Measurements from ENCODE around the gene ZNF275.
"Not testable (repeated sequence)": the region's sequence is repeated elsewhere in the genome, so short reads cannot be mapped to it uniquely, and the experiment has no call there.

The ZNF275 gene

DNA sequence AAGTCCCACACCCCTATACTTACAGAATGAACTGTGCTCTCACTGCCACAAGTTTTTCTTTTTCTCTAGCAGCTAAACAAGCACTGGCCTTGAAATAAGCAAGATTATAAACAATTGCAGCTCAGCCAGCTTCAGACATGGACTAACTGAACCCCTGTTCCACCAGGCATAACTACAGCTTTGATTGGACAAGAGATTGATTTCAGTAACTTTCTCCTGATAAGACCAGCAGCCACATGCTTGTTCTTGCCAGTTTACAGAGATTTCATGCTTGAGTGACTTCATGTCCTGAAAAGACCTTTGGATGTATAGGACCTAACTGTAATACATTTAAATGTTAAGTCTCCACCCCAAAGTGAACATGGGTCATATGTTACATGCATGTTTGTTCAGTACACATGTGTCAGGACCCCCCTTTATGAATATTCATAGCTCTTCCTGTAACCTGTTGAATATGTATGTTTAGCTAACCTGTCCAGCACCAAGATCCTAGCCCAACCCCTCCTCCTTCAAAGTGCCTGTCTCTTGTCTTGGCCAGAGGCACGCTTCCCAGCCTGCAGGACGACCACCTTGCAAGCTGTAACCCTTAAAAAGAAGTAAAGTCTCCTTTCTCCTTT, 27.9 kb downstream of the ZNF275 start:
- DNase-seq (ENCODE audit: low read depth) = no peak

DNA sequence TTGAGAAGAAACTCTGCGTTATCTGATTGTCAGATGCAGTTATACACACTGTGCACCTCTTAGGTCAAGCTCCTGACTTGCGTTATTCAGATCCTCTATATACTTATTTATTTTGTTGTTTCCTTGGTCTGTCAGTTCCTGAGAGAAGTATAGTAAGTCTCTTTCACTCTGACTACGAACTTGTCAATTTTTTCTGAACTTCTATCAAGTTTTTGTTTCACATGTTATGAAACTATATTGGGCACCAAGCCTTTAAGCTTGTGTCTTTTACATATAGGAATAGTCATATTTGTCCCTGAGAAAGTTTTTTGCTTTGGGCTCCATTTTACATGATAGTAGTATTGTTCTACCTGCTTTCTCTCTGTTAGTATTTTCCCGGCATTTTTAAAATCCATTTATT, 31.7 kb downstream of the ZNF275 start:
- DNase-seq (ENCODE audit: low read depth) = no peak

DNA sequence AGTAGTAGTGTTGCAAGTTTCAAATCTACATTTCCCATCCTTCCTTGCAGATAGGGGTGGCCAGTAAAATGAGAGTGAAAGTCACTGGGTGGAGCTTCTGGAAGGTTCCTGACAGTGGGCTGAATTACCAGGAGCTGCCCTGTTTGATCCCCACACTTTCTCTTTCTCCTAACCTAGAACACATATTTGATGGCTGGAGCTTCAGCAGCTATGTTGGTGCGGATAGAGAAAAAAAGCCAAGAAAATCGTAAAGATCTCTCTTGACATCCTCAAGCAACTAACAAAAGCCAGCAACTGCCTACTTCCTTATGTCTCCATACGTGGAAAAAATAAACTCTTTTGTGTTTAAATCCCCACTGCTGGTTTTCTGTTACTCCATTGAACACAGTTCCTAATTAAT, 32.2 kb downstream of the ZNF275 start:
- no peak for DNase-seq (ENCODE audit: low read depth)

DNA sequence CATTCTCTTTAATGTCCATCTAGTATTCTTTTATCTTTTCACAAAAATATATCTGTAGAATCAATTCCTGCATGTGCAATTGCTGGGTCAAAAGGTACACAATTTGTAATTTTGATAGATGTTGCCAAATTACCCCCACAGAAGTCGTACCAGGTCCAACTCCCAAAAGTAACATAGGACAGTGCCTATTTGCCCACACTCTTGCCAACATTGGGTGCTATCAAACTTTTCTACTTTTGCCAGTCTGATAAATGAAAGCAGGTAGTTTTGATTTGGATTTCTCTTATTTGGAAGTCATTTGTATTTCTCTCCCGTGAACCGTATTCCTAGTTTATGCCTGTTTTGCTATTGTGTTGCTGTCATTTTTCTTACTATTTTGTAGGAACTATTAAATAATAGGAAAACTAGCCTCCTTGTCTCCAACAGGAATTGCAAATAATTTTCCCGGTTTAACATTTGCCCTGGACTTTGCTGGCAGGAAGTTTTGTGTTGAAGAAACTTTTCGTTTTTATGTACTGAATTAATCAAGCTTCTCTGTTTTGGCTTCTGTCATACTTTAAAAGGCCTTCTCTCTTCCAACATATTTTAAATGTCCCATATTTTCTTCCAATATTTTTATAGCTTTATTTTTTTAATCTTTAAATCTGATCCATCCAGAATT, 33.1 kb downstream of the ZNF275 start:
- no peak for DNase-seq (ENCODE audit: low read depth)

DNA sequence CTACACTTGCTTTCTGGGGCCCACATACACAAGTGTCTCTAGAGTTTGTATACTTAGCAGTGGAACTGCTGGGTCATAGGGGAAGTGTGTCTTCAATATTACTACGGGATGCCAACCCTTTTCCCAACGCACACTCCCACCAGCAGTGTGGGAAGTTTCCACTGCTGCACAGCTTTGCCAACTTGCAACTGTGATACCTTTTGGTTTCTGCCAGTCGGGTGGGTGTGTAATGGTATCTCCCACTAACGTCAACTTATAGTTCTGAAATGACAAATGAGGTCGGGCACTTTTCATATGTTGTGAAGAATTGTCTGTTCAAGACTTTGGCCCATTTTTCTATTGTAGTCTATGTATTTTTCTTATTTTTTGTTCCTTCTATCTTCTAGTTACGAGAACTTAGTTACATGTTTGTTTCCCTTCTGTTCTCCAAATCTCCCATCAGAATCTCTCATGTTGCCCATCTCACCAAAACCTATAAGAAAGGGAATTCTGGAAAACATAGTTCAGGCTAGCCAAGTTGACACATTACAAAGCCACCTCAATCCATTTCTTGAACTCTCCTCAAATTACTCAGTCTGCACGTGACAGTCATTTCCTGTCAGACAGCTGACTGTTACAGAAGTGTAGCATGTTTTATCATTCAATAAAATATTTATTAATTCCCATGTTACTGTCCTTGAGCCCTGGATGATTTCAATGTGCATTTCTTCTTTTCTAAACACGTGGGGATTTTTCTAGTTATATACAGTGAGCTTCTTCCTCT, 36.5 kb downstream of the ZNF275 start:
- DNase-seq (ENCODE audit: low read depth) = no peak

DNA sequence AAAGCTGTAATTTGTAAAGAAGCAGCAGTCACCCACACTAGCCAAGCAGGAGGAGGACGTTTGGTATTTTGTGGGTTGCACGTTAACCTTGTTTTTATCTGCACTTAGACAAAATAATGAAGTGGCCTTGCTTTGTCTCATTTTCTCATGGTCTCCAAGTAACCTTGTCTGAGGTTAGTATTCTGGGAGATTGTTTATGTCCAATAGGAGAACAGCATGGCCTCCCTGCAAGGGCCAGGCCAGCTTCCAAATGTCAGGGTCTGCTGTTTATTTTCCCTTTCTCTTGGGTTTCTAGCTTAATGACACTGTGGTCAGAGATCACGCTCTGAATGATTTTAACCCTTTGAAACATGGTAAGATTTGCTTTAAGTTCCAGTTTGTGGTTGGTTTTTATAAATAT, 37.3 kb downstream of the ZNF275 start:
- no peak for DNase-seq (ENCODE audit: low read depth)

DNA sequence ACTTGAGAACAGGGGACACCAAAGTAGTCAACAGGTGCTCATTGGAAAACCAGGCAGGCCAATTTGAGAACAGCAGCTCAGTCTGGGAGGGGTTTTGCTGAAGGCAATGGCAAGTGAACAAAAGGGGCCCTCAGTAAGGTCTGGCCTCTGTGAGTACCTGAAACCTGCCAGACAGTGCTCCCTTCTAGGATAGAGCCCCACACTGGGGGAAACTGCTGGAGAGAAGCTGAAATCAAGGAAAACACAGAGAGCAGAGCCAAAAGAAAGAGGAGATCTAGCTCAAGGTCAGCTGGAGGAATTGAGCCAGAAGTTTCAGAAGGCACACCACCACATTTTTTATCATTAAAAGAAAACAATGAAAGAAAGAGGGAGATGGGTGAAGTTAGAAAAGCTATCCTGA, 39.0 kb downstream of the ZNF275 start:
- DNase-seq (ENCODE audit: low read depth) = no peak

DNA sequence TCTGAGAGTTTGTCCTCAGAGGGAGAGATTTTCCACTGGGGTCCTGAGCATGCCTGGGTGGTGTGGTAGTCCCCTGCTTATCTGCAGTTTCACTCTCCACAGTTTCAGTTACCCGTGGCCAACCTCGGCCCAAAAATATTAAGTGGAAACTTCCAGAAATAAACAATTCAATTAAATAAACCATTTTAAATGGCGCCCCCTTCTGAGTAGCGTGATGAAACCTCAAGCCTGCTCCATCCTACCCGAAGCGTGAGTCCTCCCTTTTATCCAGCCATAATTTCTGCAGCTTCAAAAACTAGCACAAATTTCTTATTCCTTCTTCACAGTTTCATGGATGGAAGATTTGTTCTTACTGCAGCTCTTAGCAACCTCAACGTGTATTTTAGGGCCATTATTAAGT, 40.5 kb downstream of the ZNF275 start:
- no peak for DNase-seq (ENCODE audit: low read depth)

DNA sequence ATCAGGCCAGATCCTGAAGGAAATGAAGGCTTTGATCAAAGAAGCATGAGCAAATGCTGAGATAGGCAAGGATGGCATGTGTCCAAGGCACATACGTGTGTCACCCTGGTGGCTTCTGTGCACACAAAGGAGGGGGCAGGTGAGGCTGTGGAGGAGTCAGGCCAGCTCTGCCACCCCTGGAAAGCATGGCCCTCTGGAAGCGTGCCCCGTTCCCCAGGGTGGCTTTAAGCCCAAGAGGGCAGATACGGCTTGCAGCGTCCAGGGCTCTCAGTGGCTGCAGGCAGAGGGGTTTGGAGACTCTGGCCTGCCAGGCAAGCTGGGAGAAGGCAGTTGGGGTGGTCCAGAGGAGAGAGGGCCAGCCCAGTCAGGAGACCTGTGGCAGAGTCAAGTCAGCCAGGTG, 41.6 kb downstream of the ZNF275 start:
- DNase-seq (ENCODE audit: low read depth) = no peak

DNA sequence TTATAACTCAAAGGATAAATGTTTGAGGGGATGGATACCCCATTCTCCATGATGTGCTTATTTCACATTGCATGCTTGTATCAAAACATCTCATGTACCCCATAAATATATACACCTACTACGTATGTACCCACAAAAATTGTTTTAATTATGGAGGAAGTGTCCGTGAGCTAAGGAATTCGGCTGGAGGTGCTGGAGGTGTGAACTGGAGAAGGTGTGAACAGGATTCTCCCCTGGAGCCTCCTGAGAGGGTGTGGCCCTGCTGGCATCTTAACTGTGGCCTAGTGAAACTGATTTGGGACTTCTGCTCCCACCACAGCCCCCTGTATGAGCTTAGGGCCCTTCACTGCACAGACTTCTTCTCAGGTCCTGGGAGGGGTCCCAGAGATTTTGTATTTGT, 43.8 kb downstream of the ZNF275 start:
- no peak for DNase-seq (ENCODE audit: low read depth)

DNA sequence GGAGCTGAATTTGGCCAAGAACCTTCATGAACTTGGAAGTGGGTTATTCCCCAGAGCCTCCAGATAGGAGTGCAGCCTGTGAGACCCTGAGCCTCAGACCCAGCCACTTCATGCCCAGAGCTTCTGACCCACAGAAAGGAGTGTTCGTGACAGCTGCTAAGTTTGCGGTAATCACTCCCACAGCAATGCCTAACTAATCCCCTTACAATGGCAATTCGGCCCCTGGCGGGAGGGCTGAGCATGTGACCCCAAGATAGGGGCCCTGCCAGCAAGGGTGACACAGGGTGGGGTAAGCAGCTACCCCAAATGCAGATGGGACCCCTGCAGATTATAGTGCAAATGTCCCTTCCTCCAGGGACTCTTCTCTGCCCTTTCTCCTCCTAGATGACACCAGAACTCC, 44.7 kb downstream of the ZNF275 start:
- DNase-seq (ENCODE audit: low read depth) = no peak

DNA sequence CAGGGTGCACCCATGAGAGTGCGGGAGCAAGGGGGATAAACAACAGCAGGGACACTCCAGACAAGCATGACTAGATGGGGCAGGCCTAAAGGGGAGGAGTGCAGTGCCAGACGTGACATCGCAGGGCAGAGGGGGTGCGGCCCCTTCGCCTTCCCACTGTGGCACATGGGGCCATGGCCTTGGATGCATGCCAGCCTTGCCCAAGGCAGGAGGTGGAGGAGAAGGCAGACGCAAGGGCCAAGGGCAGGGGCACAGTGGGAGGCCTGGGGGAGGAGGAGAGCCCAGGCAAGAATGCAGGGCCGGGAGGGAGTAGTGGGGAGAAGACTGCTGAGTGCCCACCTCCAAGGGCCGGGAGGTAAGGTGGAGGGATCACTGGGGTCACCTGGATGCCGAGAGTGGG, 45.6 kb downstream of the ZNF275 start:
- DNase-seq (ENCODE audit: low read depth) = no peak

DNA sequence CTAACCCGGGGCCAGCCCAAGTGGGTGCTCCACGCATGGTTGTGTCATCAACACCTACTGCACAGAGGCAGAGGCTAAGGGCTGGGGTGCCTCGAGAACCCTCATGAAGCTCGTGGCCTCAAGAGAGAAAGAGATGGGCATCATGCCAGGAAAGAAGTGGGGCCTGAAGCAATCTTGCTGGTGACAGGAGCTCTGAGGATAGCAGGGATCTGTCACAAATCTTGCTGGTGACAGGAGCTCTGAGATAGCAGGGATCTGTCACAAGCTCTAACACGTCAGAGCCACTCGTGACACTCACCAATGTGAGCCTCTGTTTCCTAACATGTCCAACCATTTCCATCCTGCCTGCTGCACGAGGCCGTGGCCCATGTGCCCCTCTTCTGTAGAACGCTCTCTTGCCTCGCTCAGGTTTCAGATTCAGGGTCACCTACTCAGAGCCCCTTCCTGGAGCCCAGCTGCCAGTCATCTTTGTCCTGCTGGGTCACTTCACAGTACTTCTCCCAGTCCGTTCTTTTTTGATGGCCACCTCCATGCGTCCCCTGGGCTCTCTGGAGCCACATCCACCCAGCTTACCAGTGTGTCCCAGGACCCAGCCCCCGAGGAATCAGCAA, 46.1 kb downstream of the ZNF275 start:
- DNase-seq (ENCODE audit: low read depth) = no peak

DNA sequence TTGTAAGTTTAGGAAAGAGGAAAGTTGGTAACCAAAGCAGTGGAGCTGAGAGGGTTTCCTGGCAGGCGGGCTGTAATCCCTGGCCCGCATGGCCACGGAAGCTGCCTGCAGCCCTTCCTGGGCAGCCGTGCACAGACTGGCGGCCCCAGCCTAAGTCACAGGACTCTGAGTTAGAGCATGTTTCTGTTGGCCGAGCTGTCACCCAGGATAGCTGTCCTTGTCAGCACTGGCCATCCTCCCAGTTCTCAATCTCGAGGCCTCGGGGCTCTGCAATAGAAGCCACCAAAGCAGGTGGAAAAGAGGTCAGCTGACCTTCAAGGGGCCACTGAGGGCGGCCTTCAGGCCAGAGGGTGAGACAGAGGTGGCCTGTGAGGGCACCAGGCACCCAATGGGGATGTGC, 46.7 kb downstream of the ZNF275 start:
- no peak for DNase-seq (ENCODE audit: low read depth)

DNA sequence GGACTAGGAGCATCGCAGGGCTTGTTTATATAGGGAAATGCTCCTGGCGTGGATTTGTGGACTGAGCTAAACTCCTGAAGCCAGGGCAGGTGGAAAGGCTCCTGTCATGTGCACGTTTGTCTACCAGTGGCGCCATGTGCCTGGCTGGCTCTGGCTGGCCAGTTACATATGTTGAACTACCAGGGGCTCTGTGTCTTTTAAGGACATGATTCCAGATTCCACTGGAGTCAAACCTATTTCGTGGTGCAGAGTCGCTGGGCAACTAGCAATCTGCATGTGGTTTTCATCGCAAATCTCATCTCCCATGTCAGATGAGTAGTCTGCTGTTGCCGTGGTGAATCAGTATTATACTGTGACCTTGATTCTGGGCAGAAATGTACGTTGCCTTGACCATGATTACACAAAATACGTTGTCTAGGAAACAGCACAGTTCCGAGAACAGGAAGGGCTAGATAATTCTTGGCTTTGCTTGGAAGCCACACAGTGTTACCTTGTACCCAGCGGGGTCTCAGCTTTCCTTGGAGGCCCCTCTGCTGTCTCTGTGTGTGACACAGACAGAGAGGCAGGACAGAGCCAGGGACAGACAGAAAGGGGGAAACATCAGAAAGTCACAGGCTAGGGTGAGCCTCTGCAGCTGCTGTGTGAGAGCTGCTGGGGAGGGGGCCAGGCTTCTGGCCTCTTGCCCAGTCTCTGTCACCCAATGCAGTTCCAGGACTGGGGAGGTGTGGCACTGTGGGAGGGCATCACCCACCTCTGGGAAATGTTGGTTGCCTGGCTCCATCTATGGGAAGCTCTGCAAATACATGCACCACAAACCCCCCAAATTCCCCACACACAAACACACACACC, 48.0 kb downstream of the ZNF275 start:
- DNase-seq (ENCODE audit: low read depth) = no peak

DNA sequence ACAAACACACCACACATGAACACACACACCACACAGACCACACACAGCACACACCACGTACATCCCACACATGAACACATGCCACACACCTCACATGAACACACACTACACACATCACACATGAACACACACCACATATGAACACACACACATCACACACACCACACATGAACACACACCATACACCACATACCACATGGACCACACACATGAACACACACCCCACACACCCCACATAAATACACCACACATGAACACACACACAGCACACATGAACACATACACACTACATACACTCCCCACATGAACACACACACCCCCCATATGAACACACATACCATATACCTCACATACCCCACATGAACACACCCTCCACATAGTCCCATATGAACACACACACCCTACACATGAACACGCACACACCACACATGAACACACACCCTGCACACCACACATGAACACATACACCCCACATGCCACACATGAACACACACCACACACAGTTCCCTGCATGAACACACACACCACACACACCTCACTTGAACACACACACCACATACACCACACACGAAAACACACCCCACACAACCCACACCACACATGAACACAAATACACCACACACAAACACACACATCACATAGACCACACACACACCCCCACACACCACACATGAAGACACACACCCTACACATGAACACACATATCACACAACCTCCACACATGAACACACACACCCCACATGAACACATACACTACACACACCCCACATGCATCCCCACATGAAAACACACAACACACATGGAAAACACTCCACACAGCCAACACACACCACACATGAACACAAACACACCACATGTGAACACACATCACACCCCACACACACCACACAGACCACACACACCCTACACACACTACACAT, 48.9 kb downstream of the ZNF275 start:
- DNase-seq (ENCODE audit: low read depth) = no peak

DNA sequence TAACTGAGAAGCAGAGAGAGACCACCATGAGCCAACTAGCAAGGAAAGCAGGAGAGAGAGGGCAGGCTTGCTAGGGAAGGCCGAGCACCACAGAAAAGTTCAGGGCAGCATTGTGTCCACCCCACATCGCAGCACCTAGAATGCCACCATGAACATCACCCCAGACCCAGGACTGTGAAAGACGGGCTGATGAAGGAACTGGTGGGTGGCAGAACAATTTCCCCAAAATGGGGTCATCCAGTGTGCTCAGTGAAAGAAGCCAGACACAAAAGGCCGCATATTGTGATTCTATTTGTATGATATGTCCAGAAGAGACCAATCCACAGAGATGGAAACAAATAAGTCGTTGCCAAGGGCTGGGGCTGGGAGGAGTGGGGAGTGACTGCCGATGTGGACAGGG, 50.4 kb downstream of the ZNF275 start:
- no peak for DNase-seq (ENCODE audit: low read depth)

DNA sequence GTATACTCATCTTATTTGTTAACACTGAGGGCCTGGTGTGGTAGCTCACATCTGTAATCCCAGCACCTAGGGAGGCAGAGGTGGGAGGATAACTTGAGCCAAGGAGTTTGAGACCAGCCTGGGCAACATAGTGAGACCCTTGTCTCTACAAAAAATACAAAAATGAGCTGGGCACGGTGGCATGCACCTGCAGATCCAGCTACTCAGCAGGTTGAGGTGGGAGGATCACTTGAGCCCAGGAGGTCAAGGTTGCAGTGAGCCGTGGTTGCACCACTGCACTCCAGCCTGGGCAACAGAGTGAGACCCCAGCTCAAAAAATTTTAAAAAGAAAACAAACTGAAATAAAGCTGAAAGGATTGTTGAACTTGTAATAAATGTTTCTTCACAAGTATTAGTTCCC, 51.0 kb downstream of the ZNF275 start:
- DNase-seq (ENCODE audit: low read depth) = not testable (repeated sequence)

DNA sequence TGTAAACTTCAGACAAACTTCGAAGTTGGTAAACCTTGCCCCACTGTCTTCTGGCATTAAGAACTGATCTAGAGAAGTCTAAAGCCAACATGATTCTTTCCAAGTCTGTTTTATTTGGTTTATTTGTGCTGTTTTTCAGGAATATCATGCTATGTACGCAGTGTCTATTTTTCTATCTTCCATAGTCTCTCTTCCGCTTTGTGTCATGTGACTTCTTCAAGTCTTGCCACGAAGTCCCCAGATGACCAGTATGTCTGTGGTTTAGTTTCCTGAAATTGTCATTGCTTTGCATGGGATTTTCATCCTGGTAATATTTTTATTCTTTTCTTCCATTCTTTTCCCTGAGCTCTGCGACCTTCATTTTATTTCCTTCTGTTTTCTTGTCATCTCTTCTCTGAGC, 52.1 kb downstream of the ZNF275 start:
- no peak for DNase-seq (ENCODE audit: low read depth)

DNA sequence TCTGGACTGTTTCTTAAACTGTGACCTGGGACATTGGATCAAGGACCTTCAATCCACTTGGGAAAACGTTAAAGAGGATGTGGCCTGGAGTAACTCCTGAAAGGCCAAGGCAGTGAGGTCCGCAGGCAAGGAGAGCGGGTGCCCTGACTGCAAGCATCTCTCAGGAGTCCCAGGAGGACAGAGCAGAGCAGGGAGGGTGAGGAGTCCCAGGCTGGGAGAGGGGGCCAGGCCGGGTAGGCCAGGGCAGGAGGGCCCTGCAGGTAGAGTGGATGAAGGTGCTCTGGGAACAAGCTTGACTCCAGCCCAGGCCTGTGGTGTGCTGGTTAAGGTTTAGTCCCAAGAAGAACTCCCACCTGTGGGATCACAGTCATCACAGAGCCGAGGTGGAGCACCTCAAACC, 53.4 kb downstream of the ZNF275 start:
- DNase-seq (ENCODE audit: low read depth) = no peak

All from activated gamma-delta T cell treated with anti-CD3 and anti-CD28 coated beads, Interleukin-2, amount 50 U/mL, for 16 hours (primary cell).